Tibial artery (tissue), 4 donors: ENCODE data around the gene TMX3.

ENCODE experiments used
- DNase-seq, 2 donors: peaks; one replicate each; pipeline ENCODE4 v3.0.0-alpha.2; 2019
- H3K27ac ChIP-seq, 2 donors: fragments of 200-600 bp; sonication (generic) in 1 of 2; 1 replicate in 1 of 2; 2 replicates in 1 of 2; pipeline ENCODE4 v1.5.1; 2018 to 2019; ENCODE audit warnings: mild to moderate bottlenecking in 1 of 2
- H3K27me3 ChIP-seq, 2 donors: fragments of 200-600 bp; sonication (generic) in 1 of 2; one replicate each; pipeline versions ENCODE4 v1.5.1 to v1.6.0; 2016 to 2019
- H3K36me3 ChIP-seq, 3 donors: fragments of 200-600 bp; sonication (generic) in 2 of 3; one replicate each; pipeline ENCODE4 v1.5.1; 2016 to 2019; ENCODE audit warnings: mild to moderate bottlenecking in 2 of 3
- H3K4me1 ChIP-seq, 4 donors: fragments of 200-600 bp; sonication (generic) in 2 of 4; 1 replicate in 3 of 4; 2 replicates in 1 of 4; pipeline ENCODE4 v1.5.1; 2016 to 2019
- H3K4me3 ChIP-seq, 2 donors: fragments of 200-600 bp; sonication (generic) in 1 of 2; 1 replicate in 1 of 2; 2 replicates in 1 of 2; pipeline ENCODE4 v1.5.1; 2018 to 2019; ENCODE audit warnings: mild to moderate bottlenecking in 2 of 2
- H3K9me3 ChIP-seq, 3 donors: fragments of 200-600 bp; sonication (generic) in 1 of 3; one replicate each; pipeline ENCODE4 v1.5.1; 2016 to 2019
- CTCF ChIP-seq, 2 experiments: fragments of 200-600 bp in 1 of 2; fragments of 450-650 bp in 1 of 2; IDR thresholded peaks; one replicate each; pipeline ENCODE4 v1.5.1; 2017 to 2019; ENCODE audit warnings: antibody characterized with exemption in 2 of 2, mild to moderate bottlenecking in 1 of 2, moderate library complexity in 1 of 2
- intact Hi-C: fragments of 100-400 bp; cut with DNase I; formaldehyde crosslinking; loops from one replicate; pipeline ENCODE4 v1.15.0; 2023; ENCODE audit warnings: low total_unique reads

Gene TMX3

GRCh38 chr18:68648191-68648590 is 66.7 kb downstream of the TMX3 start:
- no peak for TF ChIP-seq CTCF (IDR thresholded peaks at IDR 0.05)
- intact Hi-C loops = no loop called here
- H3K27ac ChIP-seq = no peak overlapping the region
- no peaks in the 10 kb centered on the region for H3K27me3 ChIP-seq
- no peaks in the 10 kb centered on the region for H3K36me3 ChIP-seq
- H3K4me1 ChIP-seq = no peaks in the 10 kb centered on the region
- no peaks in the 10 kb centered on the region for H3K9me3 ChIP-seq
- no peak overlapping the region for H3K4me3 ChIP-seq
- no peak for DNase-seq

- intact Hi-C loops = no loop called here
These were observed 72.9 kb downstream of the TMX3 start for GRCh38 chr18:68642003-68642402.

GRCh38 chr18:68640861-68641260 is 74.0 kb downstream of the TMX3 start:
- no peak for DNase-seq
- intact Hi-C loops = no loop called here
- H3K36me3 ChIP-seq = no peaks in the 10 kb centered on the region
- H3K27me3 ChIP-seq = no peaks in the 10 kb centered on the region
- H3K27ac ChIP-seq = no peak overlapping the region
- TF ChIP-seq CTCF (IDR thresholded peaks at IDR 0.05) = no peak
- H3K4me3 ChIP-seq = no peak overlapping the region
- H3K4me1 ChIP-seq = peaks cover 0 to 6% (median 0%) of the 10 kb centered on the region in 4 donors
- no peaks in the 10 kb centered on the region for H3K9me3 ChIP-seq

More at GRCh38 chr18:68642003-68642402, 72.9 kb downstream of the TMX3 start:
- TF ChIP-seq CTCF (IDR thresholded peaks at IDR 0.05) = no peak
- Histone ChIP-seq H3K27me3 (no peaks in the 10 kb centered on the region), H3K36me3 (no peaks in the 10 kb centered on the region), H3K9me3 (no peaks in the 10 kb centered on the region), H3K4me3 (no peak overlapping the region), H3K27ac (no peak overlapping the region), H3K4me1 (peaks cover 0 to 6% (median 0%) of the 10 kb centered on the region in 4 donors)
- no peak for DNase-seq

- no peaks in the 10 kb centered on the region for H3K9me3 ChIP-seq
These were observed 76.3 kb downstream of the TMX3 start for GRCh38 chr18:68638613-68639012.

GRCh38 chr18:68627812-68628211 is 87.1 kb downstream of the TMX3 start:
- no peak overlapping the region for H3K4me3 ChIP-seq
- H3K36me3 ChIP-seq = no peaks in the 10 kb centered on the region
- H3K27me3 ChIP-seq = no peaks in the 10 kb centered on the region
- no peaks in the 10 kb centered on the region for H3K9me3 ChIP-seq
- H3K4me1 ChIP-seq = no peaks in the 10 kb centered on the region
- no peak overlapping the region for H3K27ac ChIP-seq
- no peak for TF ChIP-seq CTCF (IDR thresholded peaks at IDR 0.05)
- intact Hi-C loops = no loop called here
- DNase-seq = no peak

More at GRCh38 chr18:68638613-68639012, 76.3 kb downstream of the TMX3 start:
- H3K27me3 ChIP-seq = no peaks in the 10 kb centered on the region
- no peak overlapping the region for H3K4me3 ChIP-seq
- intact Hi-C loops = no loop called here
- no peak for DNase-seq
- H3K4me1 ChIP-seq = peaks cover 0 to 6% (median 0%) of the 10 kb centered on the region in 4 donors
- no peaks in the 10 kb centered on the region for H3K36me3 ChIP-seq
- no peak for TF ChIP-seq CTCF (IDR thresholded peaks at IDR 0.05)
- no peak overlapping the region for H3K27ac ChIP-seq
